HG02870 (cell line): ENCODE data around the gene SZT2.

Experiments used
- ATAC-seq: cut with Tn5 transposase; IDR thresholded peaks from one replicate; pipeline ENCODE4 v1.9.1; 2021; ENCODE audit warnings: mild to moderate bottlenecking, moderate library complexity; ENCODE audit not compliant: unreplicated experiment

SZT2 gene

GRCh38 chr1:43439781-43440180 is 50.1 kb downstream of the SZT2 start:
- no peak for ATAC-seq

GRCh38 chr1:43440358-43440757 is 50.7 kb downstream of the SZT2 start:
- no peak for ATAC-seq

DNA sequence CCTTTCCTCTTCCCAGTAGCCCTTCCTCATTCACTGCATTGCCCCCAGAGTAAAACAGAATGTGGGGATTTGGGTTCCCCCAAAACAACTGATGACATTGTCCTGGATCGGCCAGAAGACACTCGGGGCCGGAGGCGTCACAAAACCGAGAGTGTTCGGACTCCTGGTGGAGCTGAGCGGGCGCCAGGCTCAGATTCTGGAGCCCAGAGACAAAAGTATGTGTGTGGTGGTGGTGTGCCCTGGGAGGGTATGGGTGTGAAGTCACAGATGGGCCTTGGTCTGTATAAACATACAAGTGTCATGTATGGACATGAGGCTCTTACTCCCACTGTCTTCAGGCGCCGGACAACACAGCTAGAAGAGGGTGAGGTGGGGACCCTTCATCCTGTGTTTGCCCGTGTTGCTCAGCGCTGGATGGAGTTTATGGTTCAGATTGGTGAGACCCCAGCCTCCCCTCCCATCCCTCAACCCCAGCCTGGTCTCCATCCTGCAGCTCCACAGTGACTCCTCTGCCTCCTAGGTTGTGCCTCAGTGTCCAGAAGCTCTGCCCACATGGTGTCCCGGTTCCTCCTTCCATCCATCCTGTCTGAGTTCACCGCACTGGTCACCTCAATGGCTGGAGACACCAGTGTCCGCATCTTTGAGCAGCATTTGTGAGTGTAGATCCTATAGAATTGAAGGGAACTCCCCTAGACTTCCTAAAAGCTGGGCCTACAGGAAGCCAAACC is 51.6 kb downstream of the SZT2 start:
- ATAC-seq: no peak

- no peak for ATAC-seq
These were observed 52.4 kb downstream of the SZT2 start for GRCh38 chr1:43441894-43442637.

DNA sequence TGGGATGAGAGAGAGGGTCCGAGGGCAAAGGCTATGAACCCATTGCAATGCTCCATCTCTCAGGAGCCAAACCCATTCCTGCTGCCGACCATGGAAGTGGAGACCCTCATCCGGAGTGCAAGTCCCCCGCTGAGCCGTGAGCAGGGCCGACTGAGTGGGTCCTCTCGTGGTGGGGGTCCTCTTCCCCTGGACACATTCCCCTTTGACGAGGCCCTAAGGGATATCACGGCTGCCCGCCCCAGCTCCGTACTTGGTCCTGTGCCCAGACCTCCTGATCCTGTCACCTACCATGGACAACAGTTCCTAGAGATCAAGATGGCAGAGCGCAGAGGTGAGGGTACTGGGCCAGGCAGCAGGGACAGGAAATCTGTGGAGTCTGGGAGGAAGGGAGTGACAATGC is 53.1 kb downstream of the SZT2 start:
- no peak for ATAC-seq

DNA sequence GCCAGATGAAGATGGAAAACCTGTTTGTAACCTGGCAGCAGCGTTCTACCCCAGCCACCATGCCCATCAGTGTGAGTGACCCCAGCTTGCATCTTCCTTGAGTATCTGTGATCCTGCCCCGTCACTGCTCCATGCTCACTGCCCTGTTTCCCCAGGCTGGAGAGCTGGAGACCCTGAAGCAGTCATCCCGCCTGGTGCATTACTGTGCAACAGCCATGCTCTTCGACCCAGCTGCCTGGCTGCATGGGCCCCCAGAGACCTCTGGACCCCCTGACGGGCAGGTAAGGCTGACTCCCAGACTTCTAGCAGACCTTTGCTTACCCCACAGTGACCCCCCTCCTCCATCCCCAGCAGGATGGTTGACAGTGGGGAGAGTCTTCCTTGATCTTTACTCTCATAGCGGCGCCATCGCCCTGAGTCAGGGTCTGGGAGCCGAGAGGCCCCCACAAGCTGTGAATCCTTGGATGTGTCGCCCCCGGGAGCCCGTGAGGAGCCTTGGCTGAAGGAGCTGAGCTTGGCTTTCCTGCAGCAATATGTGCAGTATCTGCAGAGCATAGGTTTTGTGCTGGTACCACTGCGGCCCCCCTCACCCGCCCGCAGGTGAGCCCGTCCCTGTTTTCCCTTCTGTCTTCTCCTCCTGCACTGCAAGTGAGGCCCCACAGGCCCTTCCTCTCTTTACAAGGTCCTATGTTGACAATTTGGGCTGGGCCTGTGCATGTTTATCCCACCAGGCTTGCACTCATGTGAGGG is 53.7 kb downstream of the SZT2 start:
- ATAC-seq: no peak

DNA sequence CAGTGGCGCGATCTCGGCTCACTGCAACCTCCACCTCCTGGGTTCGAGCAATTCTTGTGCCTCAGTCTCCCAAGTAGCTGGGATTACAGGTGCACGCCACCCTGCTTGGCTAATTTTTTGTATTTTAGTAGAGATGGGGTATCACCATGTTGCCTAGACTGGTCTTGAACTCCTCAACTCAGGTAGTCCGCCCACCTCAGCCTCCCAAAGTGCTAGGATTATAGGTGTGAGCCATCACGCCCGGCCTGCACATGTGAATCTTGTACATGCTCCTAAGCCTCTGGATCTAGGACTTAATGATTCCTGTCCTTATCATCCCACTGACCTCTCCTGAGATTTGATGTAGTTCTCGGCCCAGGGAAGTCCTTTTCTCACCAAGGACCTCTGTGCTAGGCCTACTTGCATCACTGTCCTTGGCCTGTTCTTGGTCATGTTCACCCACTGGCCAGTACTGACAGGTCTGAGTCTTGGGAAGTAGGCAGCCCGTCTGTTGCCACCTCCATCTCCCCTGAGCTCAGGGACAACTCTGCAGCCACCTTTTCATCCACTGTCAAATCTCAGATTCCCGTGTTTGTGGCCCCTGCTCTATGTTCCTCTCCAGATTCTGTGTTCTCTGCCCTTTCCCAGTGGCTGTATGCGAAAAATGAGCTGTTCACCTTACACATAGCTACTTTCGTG is 54.6 kb downstream of the SZT2 start:
- ATAC-seq: no peak

DNA sequence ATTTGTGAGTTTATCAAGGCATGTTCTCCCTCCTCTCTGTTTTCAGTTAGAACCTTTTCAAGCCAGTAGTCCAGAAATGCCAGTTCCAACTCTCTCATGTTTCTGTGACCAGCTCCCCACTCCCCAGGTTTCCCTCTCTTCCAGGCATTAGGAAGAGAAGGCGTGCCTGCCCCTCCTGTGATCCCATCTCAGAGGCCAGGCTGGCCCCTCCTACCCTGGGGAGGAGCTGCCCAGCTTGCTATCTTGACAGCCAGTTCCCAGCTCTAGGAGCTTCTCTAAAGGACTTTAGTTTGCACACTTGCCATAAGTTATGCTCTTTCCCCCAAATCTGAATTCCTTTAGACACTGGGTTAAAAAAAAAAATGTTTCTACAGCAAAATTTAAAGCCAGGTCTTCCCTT is 55.1 kb downstream of the SZT2 start:
- no peak for ATAC-seq

DNA sequence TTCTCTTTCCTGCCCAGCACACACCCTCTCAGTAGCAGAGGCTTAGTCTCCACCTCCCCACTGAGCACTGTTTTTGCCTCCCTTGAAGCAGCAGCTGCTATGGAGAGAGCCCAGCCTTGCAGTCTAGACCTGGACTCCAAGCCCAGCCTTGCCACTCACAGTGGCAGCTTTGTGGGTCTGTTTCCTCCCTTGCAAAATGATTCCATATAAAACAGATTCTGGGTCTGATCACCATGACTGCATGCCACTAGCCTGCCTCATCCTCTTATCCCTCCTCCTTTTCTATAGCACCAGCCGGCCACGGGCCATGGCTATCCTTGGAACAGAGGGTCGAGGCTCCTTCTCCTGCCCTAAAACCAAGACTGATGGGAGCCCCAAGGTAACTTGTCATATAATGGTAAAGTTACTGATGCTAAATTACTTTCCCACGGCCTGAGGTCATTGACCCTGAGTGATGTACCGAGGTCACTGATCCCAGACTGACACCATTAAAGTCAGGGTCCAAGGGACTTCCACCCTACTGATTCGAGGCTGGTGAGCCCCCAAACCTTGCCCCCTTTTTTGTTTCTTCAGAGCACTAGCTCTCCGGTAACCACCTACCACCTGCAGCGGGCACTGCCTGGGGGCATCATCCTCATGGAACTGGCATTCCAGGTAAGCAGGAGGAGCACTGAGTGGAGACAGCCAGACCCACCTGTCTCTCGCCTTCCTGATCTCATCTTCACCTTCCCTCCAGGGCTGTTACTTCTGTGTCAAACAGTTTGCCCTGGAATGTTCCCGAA is 56.1 kb downstream of the SZT2 start:
- ATAC-seq: no peak

DNA sequence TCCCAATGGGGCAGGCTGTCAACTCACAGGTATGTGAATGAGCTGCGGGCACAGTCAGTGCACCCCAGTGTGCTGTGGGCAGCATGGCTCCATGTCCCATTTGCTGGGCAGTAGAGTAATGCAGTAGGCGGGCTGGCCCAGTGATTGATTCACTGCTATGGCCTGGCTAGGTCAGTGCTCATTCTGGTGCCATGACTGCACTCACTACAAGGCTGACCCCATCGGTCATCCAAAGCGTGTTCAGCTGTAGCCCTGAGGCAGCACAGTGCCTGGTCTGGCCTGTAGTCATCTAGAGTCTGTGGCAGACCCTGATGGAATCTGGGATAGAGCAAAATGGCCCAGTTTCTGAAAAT is 56.7 kb downstream of the SZT2 start:
- ATAC-seq: no peak

DNA sequence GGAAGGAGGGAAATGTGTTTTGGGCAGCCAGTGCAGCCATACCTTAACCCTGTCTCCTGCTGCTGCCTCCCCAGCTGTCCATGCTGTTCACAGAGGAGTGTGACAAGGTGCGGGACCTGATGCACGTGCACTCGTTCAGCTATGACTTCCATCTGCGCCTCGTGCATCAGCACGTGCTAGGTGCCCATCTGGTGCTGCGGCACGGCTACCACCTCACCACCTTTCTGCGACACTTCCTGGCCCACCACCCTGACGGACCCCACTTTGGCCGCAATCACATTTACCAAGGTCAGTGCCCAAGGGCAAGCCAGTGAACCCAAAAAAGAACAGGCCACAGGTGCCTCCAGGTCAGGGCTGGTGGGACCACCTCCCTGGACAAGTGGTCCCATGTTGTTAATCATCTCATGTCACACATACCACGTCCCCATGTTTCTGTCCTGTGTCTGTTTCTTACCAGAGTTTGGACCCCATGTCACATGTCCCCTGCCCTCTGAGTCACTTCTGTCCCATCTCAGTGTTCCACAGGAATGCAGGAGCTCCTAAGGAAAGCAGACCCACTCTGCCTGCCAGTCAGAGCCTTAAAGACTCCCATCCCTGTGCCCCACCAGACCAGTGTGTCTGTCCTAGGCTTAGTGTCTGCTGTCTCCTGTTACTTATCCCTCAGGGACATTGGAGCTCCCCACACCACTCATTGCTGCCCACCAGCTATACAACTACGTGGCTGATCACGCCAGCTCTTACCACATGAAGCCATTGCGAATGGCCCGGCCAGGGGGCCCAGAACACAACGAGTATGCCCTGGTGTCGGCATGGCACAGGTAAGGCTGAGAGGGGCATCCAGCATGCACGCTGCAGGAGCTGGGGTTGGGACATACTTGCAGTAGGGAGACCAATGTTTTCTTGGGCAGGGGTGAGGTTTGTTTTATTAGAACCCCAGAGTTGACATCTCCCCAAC is 57.5 kb downstream of the SZT2 start:
- ATAC-seq: no peak

- no peak for ATAC-seq
These were observed 58.4 kb downstream of the SZT2 start for GRCh38 chr1:43447891-43448708.

DNA sequence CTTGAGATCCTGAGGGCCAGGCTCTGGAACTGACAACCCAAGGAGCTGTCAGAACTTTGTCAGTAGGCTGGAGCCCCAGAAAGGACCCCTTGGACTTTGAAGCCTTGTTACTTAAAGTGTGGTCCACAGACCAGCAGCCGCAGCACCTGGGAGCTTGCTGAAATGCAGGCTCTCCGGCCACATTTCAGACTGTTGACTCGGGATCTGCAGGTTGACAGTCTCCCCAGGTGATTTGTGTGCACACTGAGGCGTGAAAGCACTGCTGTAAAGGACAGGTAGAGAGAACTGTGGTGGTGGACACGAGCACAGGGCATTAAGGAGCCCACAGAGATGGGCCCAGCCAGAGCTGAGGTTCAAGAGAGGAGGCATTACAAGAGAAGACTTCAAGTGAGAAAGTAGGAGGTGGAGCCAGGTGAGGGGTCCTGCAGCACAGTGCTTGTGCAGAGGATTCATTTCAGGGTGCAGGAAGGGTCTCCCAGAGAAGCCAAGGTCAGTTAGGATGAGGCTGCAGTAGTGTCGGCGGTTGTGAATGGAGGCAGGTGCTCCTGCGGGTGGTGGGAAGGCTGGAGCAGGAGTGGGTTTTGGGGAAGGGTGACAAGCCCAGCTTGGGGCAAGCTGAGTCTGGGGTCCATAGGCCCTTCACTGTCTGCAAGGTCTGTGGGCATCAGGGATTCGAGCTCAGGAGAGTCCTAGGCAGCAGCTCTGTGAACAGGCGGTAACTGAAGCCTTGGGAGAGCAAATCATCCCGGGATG is 59.4 kb downstream of the SZT2 start:
- no peak for ATAC-seq

GRCh38 chr1:43449708-43450069 is 60.0 kb downstream of the SZT2 start:
- no peak for ATAC-seq

DNA sequence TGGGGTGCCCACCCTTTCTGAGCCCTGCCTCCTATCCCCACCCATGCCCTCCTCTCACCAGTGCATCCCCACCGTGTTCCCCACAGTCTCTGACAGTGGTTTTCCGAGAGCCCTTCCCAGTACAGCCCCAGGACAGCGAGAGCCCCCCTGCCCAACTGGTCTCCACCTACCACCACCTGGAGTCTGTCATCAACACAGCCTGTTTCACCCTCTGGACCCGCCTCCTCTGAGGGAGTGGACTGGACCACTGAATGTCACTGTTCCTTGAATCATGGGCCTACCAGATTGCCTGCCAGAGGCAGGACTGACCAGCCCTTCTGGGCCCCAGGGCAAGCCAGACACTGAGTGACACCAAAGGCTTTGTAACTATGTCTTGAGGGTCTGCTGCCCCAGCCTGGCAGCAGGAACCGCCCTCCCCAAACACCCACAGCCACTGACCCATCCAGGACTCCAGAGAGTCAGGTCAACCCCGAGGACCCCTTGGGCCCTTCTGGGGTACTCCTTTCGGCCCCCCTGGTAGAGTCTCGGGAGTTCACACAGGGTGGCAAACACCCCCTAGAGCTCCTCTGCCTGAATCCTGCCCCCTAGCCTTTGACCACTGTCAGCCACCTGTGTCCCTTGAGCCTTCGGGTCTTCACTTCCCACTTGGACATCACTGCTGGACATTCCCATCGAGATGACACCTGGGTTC is 60.7 kb downstream of the SZT2 start:
- no peak for ATAC-seq

DNA sequence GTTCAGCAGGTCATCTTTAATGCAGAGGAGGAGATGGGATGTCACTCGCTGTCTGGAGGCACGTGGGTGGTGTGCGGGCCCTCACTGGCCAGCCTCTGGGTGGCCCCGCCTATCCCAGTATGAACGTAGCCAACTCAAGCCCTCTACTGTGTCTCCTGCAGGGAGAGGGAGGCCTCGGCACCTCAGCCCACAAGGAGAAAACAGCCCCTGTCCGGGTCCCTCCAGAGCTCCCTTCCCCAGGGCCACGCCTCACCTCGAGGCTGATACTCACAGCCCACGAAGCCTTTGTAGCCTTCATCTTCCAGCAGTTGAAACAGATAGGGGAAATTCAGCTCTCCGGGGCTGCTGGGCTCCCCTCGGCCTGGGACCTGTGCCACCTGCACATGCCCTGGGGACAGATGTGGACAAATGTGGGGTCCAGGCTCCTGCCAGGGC is 61.5 kb downstream of the SZT2 start:
- no peak for ATAC-seq
